Panc1 (cell line): ENCODE measurements around the gene ZBTB7C.

ENCODE experiments used
- POLR2AphosphoS5 ChIP-seq: IDR thresholded peaks from 2 replicates; pipeline ENCODE4 v1.6.1; 2012; ENCODE audit warnings: mild to moderate bottlenecking, low read depth, low read length, moderate library complexity
- TCF7L2 ChIP-seq: IDR thresholded peaks from 2 replicates; pipeline ENCODE4 v1.6.1; 2011; ENCODE audit warnings: mild to moderate bottlenecking, low read depth, low read length, inconsistent platforms
- TF ChIP-seq, protein P1 (sequence below): fragments of 450-650 bp; IDR thresholded peaks from 2 replicates; pipeline ENCODE4 v1.5.1; 2017; ENCODE audit warnings: mild to moderate bottlenecking
- TF ChIP-seq, protein P2 (sequence below), 2 experiments: IDR thresholded peaks; 2 replicates each; pipeline ENCODE4 v1.6.1; 2011 to 2012; ENCODE audit warnings: low read depth in 2 of 2, control low read depth in 1 of 2, low read length in 1 of 2, mild to moderate bottlenecking in 1 of 2, moderate library complexity in 1 of 2; ENCODE audit not compliant: insufficient read depth in 1 of 2

- TF ChIP-seq, protein P1, sequence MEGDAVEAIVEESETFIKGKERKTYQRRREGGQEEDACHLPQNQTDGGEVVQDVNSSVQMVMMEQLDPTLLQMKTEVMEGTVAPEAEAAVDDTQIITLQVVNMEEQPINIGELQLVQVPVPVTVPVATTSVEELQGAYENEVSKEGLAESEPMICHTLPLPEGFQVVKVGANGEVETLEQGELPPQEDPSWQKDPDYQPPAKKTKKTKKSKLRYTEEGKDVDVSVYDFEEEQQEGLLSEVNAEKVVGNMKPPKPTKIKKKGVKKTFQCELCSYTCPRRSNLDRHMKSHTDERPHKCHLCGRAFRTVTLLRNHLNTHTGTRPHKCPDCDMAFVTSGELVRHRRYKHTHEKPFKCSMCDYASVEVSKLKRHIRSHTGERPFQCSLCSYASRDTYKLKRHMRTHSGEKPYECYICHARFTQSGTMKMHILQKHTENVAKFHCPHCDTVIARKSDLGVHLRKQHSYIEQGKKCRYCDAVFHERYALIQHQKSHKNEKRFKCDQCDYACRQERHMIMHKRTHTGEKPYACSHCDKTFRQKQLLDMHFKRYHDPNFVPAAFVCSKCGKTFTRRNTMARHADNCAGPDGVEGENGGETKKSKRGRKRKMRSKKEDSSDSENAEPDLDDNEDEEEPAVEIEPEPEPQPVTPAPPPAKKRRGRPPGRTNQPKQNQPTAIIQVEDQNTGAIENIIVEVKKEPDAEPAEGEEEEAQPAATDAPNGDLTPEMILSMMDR, result no peak
- TF ChIP-seq, protein P2, sequence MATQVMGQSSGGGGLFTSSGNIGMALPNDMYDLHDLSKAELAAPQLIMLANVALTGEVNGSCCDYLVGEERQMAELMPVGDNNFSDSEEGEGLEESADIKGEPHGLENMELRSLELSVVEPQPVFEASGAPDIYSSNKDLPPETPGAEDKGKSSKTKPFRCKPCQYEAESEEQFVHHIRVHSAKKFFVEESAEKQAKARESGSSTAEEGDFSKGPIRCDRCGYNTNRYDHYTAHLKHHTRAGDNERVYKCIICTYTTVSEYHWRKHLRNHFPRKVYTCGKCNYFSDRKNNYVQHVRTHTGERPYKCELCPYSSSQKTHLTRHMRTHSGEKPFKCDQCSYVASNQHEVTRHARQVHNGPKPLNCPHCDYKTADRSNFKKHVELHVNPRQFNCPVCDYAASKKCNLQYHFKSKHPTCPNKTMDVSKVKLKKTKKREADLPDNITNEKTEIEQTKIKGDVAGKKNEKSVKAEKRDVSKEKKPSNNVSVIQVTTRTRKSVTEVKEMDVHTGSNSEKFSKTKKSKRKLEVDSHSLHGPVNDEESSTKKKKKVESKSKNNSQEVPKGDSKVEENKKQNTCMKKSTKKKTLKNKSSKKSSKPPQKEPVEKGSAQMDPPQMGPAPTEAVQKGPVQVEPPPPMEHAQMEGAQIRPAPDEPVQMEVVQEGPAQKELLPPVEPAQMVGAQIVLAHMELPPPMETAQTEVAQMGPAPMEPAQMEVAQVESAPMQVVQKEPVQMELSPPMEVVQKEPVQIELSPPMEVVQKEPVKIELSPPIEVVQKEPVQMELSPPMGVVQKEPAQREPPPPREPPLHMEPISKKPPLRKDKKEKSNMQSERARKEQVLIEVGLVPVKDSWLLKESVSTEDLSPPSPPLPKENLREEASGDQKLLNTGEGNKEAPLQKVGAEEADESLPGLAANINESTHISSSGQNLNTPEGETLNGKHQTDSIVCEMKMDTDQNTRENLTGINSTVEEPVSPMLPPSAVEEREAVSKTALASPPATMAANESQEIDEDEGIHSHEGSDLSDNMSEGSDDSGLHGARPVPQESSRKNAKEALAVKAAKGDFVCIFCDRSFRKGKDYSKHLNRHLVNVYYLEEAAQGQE (IDR thresholded peaks at IDR 0.05; ENCODE audit: insufficient read depth in 1 of 2, low read depth in 2 of 2, low read length in 1 of 2), result no peak
- TF ChIP-seq POLR2AphosphoS5 (no peak), TCF7L2 (no peak)
These were observed 98.2 kb downstream of the ZBTB7C start for GRCh38 chr18:48310999-48311398.
